AG04450 (cell line): ENCODE data around the gene ABCB9. TPM values are rescaled to one million over a fixed set of nuclear protein-coding genes. Genes with fewer than 3 reads are reported as not detected.

ENCODE experiments used
- CTCF ChIA-PET: fragments of 300-600, 350-600 bp; formaldehyde crosslinking; extraction: SDS; loops from one replicate; lab custom pipeline; 2022; ENCODE audit warnings: antibody characterized with exemption, inconsistent platforms; lab: Charles Lee
- POLR2A ChIA-PET: fragments of 350-600 bp; formaldehyde crosslinking; extraction: SDS; loops from one replicate; lab custom pipeline; 2021; ENCODE audit warnings: antibody characterized with exemption, inconsistent platforms; lab: Yijun Ruan, JAX
- DNase-seq: peaks from one replicate; pipeline ENCODE4 v3.0.0-alpha.2; 2011; ENCODE audit warnings: low read depth, low spot score
- H3K27ac ChIP-seq: one replicate; pipeline ENCODE4 v1.5.1; 2012; ENCODE audit warnings: low read depth, low read length, control low read depth
- H3K27me3 ChIP-seq: one replicate; pipeline ENCODE4 v1.6.0; 2012; ENCODE audit warnings: low read length; ENCODE audit not compliant: control insufficient read depth, insufficient read depth
- H3K4me3 ChIP-seq: 2 replicates; pipeline ENCODE4 v1.5.1; 2011; ENCODE audit warnings: mild to moderate bottlenecking, low read depth, low read length, control low read depth
- H3K9me3 ChIP-seq: 2 replicates; pipeline ENCODE4 v1.5.1; 2012; ENCODE audit warnings: low read length; ENCODE audit not compliant: control insufficient read depth, insufficient read depth
- CTCF ChIP-seq: IDR thresholded peaks from 2 replicates; pipeline ENCODE4 v1.5.1; 2011; ENCODE audit warnings: low read depth, low read length, control low read depth, inconsistent platforms
- polyA plus RNA-seq: library from polyadenylated mRNA; depleted of rRNA; stranded (reverse); fragments of >200 nt; gene quantifications from 2 replicates; pipeline ENCODE4 v1.2.3, GENCODE V29; 2011

ABCB9 gene
- polyA plus RNA-seq, 1 experiment: 3.4 TPM

- no peak overlapping the region for H3K27ac ChIP-seq
- H3K9me3 ChIP-seq: no peaks in the 10 kb centered on the region
- ChIA-PET POLR2A (interaction anchor here (0.6 kb wide), 1 partner anchor 103 kb away, joined by 3 read pairs; no protein-coding TSS in a partner anchor), CTCF (no interaction called here)
- no peak overlapping the region for H3K4me3 ChIP-seq
- no peaks in the 10 kb centered on the region for H3K27me3 ChIP-seq
- no peak for DNase-seq
- TF ChIP-seq CTCF: no peak
Measured at GRCh38 chr12:122903693-122904034, 62.6 kb downstream of the ABCB9 start.

- H3K27ac ChIP-seq: no peak overlapping the region
- no peak for TF ChIP-seq CTCF
- CTCF ChIA-PET: no interaction called here
- no peak overlapping the region for H3K4me3 ChIP-seq
- DNase-seq: no peak
- POLR2A ChIA-PET: no interaction called here
- no peaks in the 10 kb centered on the region for H3K9me3 ChIP-seq
- no peaks in the 10 kb centered on the region for H3K27me3 ChIP-seq
Measured at GRCh38 chr12:122902854-122903692, 63.2 kb downstream of the ABCB9 start.

DNA sequence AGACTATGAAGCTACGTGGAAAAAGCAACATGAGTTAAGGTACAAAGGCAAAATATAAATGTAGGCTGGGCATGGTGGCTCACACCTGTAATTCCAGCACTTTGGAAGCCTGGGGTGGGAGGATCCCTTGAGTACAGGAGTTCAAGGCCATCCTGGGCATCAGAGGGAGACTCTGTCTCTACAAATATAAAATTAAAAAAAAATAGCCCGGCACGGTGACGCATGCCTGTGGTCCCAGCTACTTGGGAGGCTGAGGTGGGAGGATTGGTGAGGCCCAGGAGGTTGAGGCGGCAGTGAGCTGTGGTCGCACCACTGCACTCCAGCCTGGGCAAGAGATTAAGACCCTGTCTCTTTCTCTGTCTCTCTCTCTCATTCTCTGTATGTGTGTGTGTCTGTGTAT is 66.4 kb downstream of the ABCB9 start:
- peaks cover 2% of the 10 kb centered on the region; the same call in 1 of the 2 replicates for H3K9me3 ChIP-seq
- no peak overlapping the region for H3K4me3 ChIP-seq
- ChIA-PET POLR2A (interaction anchor here (0.5 kb wide), 1 partner anchor 8 kb away, joined by 3 read pairs; no protein-coding TSS in a partner anchor), CTCF (interaction anchor here (1.3 to 1.6 kb wide), 2 partner anchors 19 to 106 kb away, joined by 4 to 5 read pairs; no protein-coding TSS in a partner anchor)
- no peak for DNase-seq
- no peak for TF ChIP-seq CTCF
- H3K27me3 ChIP-seq: no peaks in the 10 kb centered on the region
- H3K27ac ChIP-seq: no peak overlapping the region

DNA sequence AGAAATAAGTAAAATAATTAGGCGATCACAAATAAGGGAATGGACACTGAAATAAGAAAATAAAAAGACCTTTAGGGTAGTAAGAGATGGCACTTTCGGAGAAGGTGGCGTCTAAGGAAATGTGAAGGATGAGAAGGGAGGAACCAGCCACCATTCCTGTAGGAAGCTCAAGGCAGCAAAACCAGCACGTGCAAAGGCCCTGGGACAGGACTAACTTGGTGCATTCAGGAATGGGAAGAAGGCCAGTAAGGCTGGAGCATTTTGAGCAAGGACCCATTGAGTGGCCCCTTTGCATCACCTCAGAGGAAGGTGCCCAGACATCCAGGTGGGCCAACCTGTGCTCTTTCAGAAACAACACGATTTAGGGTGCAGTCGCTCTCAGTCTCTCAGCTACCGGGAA is 69.6 kb downstream of the ABCB9 start:
- POLR2A ChIA-PET: no interaction called here
- CTCF ChIA-PET: no interaction called here
- no peak for DNase-seq
- Histone ChIP-seq H3K27me3 (no peaks in the 10 kb centered on the region), H3K4me3 (no peak overlapping the region), H3K9me3 (peaks cover 2% of the 10 kb centered on the region; the same call in 1 of the 2 replicates), H3K27ac (no peak overlapping the region)
- no peak for TF ChIP-seq CTCF
